Left hindlimb (tissue), 1 donor: Measurements from ENCODE around the gene CFAP73.
A peak's percentile ranks its signal among the peaks of the same experiment; 100 is the strongest.

Source experiments
- DNase-seq: peaks from one replicate; pipeline ENCODE4 v3.0.0-alpha.2; 2018

CFAP73 gene

GRCh38 chr12:113142886-113143332 lies 6.6 kb upstream of the CFAP73 start:
- DNase-seq = no peak

- DNase-seq = no peak
Observed at GRCh38 chr12:113143959-113144358, 5.6 kb upstream of the CFAP73 start.

- DNase-seq = no peak
Observed at GRCh38 chr12:113144806-113145205, 4.7 kb upstream of the CFAP73 start.

GRCh38 chr12:113145720-113146551 lies 3.6 kb upstream of the CFAP73 start:
- DNase-seq = no peak

GRCh38 chr12:113146999-113147398 lies 2.5 kb upstream of the CFAP73 start:
- no peak for DNase-seq

GRCh38 chr12:113151655-113152054 lies 2.1 kb downstream of the CFAP73 start:
- DNase-seq = no peak

GRCh38 chr12:113152196-113152834 lies 2.8 kb downstream of the CFAP73 start:
- DNase-seq = no peak

GRCh38 chr12:113152835-113153814 lies 3.6 kb downstream of the CFAP73 start:
- peak; percentile 74 for DNase-seq

GRCh38 chr12:113154351-113154973 lies 4.9 kb downstream of the CFAP73 start:
- DNase-seq = no peak

- DNase-seq = no peak
Observed at GRCh38 chr12:113155060-113155459, 5.5 kb downstream of the CFAP73 start.

- no peak for DNase-seq
Observed at GRCh38 chr12:113155646-113156045, 6.1 kb downstream of the CFAP73 start.

- DNase-seq = no peak
Observed at GRCh38 chr12:113157218-113157859, 7.8 kb downstream of the CFAP73 start.

GRCh38 chr12:113158439-113159203 lies 9.1 kb downstream of the CFAP73 start:
- DNase-seq = no peak

- DNase-seq = no peak
Observed at GRCh38 chr12:113159937-113160336, 10.4 kb downstream of the CFAP73 start.

- DNase-seq = no peak
Observed at GRCh38 chr12:113161415-113162016, 12.0 kb downstream of the CFAP73 start.

- no peak for DNase-seq
Observed at GRCh38 chr12:113162102-113163029, 12.8 kb downstream of the CFAP73 start.

GRCh38 chr12:113163030-113163360 lies 13.5 kb downstream of the CFAP73 start:
- no peak for DNase-seq

- no peak for DNase-seq
Observed at GRCh38 chr12:113164014-113164413, 14.5 kb downstream of the CFAP73 start.

GRCh38 chr12:113165521-113166450 lies 16.3 kb downstream of the CFAP73 start:
- no peak for DNase-seq
